IMR-90 (cell line): Measurements from ENCODE around the gene SPATA31E1. TPM values are rescaled to one million over a fixed set of nuclear protein-coding genes. Genes with fewer than 3 reads are reported as not detected.

Experiments
- ATAC-seq: fragments of 200-7000 bp; cut with Tn5 transposase; 2 replicates; pipeline ENCODE4 v1.9.1; 2020; ENCODE audit warnings: low read depth, mild to moderate bottlenecking, moderate library complexity
- BruUV-seq: library from RNA; stranded (reverse); fragments of 400-500 nt; replicated peaks from 2 replicates; lab custom pipeline; 2021; lab: Mats Ljungman, UMichigan
- CTCF ChIA-PET: fragments of 300-600 bp; formaldehyde crosslinking; extraction: SDS; loops from one replicate; lab custom pipeline; 2021; ENCODE audit warnings: antibody characterized with exemption; lab: Yijun Ruan, JAX
- POLR2A ChIA-PET: fragments of 300-600 bp; sonication (Branson Sonifier 250); formaldehyde crosslinking; loops from one replicate; lab custom pipeline; 2022; ENCODE audit warnings: antibody characterized with exemption; ENCODE audit not compliant: unreplicated experiment; lab: Charles Lee
- DNase-seq: peaks from one replicate; pipeline ENCODE4 v3.0.0; 2013
- H2AFZ ChIP-seq: replicated peaks from 2 replicates; pipeline ENCODE3; 2013; ENCODE audit warnings: low read length, mild to moderate bottlenecking; ENCODE audit not compliant: poor library complexity
- H2AK5ac ChIP-seq: 2 replicates; pipeline ENCODE4 v1.6.1; 2013; ENCODE audit warnings: low read depth, low read length, inconsistent platforms
- H2AK9ac ChIP-seq: replicated peaks from 2 replicates; pipeline ENCODE3; 2013; ENCODE audit warnings: mild to moderate bottlenecking, low read depth, low read length, moderate library complexity; ENCODE audit not compliant: poor library complexity
- H2BK120ac ChIP-seq: 2 replicates; pipeline ENCODE4 v1.6.1; 2013; ENCODE audit warnings: low read depth, low read length, inconsistent platforms
- H2BK15ac ChIP-seq: 3 replicates; pipeline ENCODE4 v1.6.1; 2013; ENCODE audit warnings: low read depth, low read length, inconsistent platforms
- H2BK20ac ChIP-seq: 2 replicates; pipeline ENCODE4 v1.6.1; 2013; ENCODE audit warnings: low read depth, mild to moderate bottlenecking, inconsistent platforms, low read length, moderate library complexity
- H2BK5ac ChIP-seq: 2 replicates; pipeline ENCODE4 v1.6.1; 2013; ENCODE audit warnings: mild to moderate bottlenecking, low read depth, low read length, inconsistent platforms; ENCODE audit not compliant: poor library complexity, severe bottlenecking
- H3K14ac ChIP-seq: replicated peaks from 2 replicates; pipeline ENCODE4 v1.6.1; 2013; ENCODE audit warnings: low read depth, low read length, inconsistent platforms
- H3K18ac ChIP-seq: 2 replicates; pipeline ENCODE4 v1.6.1; 2013; ENCODE audit warnings: low read depth, low read length, control low read depth
- H3K23ac ChIP-seq: 2 replicates; pipeline ENCODE4 v1.6.1; 2013; ENCODE audit warnings: low read depth, low read length, inconsistent platforms
- H3K27ac ChIP-seq: 2 replicates; pipeline ENCODE4 v1.5.1; 2013; ENCODE audit warnings: mild to moderate bottlenecking, control low read depth, low read length; ENCODE audit not compliant: insufficient read depth
- H3K27me3 ChIP-seq: 2 replicates; pipeline ENCODE4 v1.6.1; 2013; ENCODE audit warnings: low read length; ENCODE audit not compliant: control insufficient read depth, insufficient read depth
- H3K36me3 ChIP-seq: 2 replicates; pipeline ENCODE4 v1.6.1; 2013; ENCODE audit warnings: low read length, mixed read lengths; ENCODE audit not compliant: control insufficient read depth, insufficient read depth
- H3K4ac ChIP-seq: 2 replicates; pipeline ENCODE4 v1.6.1; 2013; ENCODE audit warnings: low read depth, low read length, inconsistent platforms
- H3K4me1 ChIP-seq: 2 replicates; pipeline ENCODE4 v1.6.1; 2013; ENCODE audit warnings: low read length, mixed read lengths; ENCODE audit not compliant: control insufficient read depth, insufficient read depth
- H3K4me2 ChIP-seq: 2 replicates; pipeline ENCODE4 v1.6.1; 2013; ENCODE audit warnings: low read depth, mild to moderate bottlenecking, control low read depth, low read length, moderate library complexity
- H3K4me3 ChIP-seq: 2 replicates; pipeline ENCODE4 v1.5.1; 2013; ENCODE audit warnings: low read depth, mild to moderate bottlenecking, control low read depth, low read length, moderate library complexity; ENCODE audit not compliant: insufficient read depth
- H3K56ac ChIP-seq: 2 replicates; pipeline ENCODE4 v1.6.1; 2013; ENCODE audit warnings: low read length, inconsistent platforms; ENCODE audit not compliant: insufficient read depth; ENCODE audit errors: extremely low read depth
- H3K79me1 ChIP-seq, 2 experiments: 2 replicates each; pipeline ENCODE4 v1.6.1; 2013; ENCODE audit warnings: low read length in 2 of 2, inconsistent platforms in 1 of 2, low read depth in 1 of 2
- H3K9ac ChIP-seq: 2 replicates; pipeline ENCODE4 v1.6.1; 2013; ENCODE audit warnings: low read depth, low read length, control low read depth
- H3K9me1 ChIP-seq: 2 replicates; pipeline ENCODE4 v1.6.1; 2013; ENCODE audit warnings: low read length, inconsistent platforms; ENCODE audit not compliant: insufficient read depth
- H3K9me3 ChIP-seq: 2 replicates; pipeline ENCODE4 v1.6.1; 2013; ENCODE audit warnings: low read length; ENCODE audit not compliant: control insufficient read depth, insufficient read depth
- H4K20me1 ChIP-seq: 2 replicates; pipeline ENCODE4 v1.6.1; 2013; ENCODE audit warnings: low read length, inconsistent platforms; ENCODE audit not compliant: insufficient read depth
- H4K5ac ChIP-seq: 2 replicates; pipeline ENCODE4 v1.6.1; 2013; ENCODE audit warnings: mild to moderate bottlenecking, low read depth, low read length, control low read depth
- H4K8ac ChIP-seq, 2 experiments: 2 replicates each; pipeline ENCODE4 v1.6.1; 2013; ENCODE audit warnings: low read depth in 2 of 2, low read length in 2 of 2, control low read depth in 1 of 2, inconsistent platforms in 1 of 2
- H4K91ac ChIP-seq: 2 replicates; pipeline ENCODE4 v1.6.1; 2013; ENCODE audit warnings: low read depth, low read length, inconsistent platforms; ENCODE audit not compliant: insufficient read depth
- BHLHE40 ChIP-seq: fragments of 150-350 bp; IDR thresholded peaks from 2 replicates; pipeline ENCODE4 v1.6.1; 2016; ENCODE audit warnings: mild to moderate bottlenecking, low read depth, low read length
- CEBPB ChIP-seq: IDR thresholded peaks from 2 replicates; pipeline ENCODE4 v1.6.1; 2012; ENCODE audit warnings: low read depth, low read length, improper control_type of control experiment
- CTCF ChIP-seq: conservative IDR thresholded peaks from 2 replicates; pipeline ENCODE4 v1.5.1; 2012; ENCODE audit warnings: mild to moderate bottlenecking, low read depth, low read length, improper control_type of control experiment
- MAZ ChIP-seq: IDR thresholded peaks from 2 replicates; pipeline ENCODE4 v1.6.1; 2012; ENCODE audit warnings: low read depth, mild to moderate bottlenecking, low read length, improper control_type of control experiment, moderate library complexity, borderline replicate concordance
- MXI1 ChIP-seq: IDR thresholded peaks from 2 replicates; pipeline ENCODE4 v1.6.1; 2012; ENCODE audit warnings: low read depth, mild to moderate bottlenecking, low read length, moderate library complexity, borderline replicate concordance
- NFE2L2 ChIP-seq: fragments of 150-350 bp; IDR thresholded peaks from 2 replicates; pipeline ENCODE4 v1.6.1; 2016; ENCODE audit warnings: low read depth, mild to moderate bottlenecking, low read length
- RAD21 ChIP-seq: IDR thresholded peaks from 2 replicates; pipeline ENCODE4 v1.6.1; 2012; ENCODE audit warnings: low read length, improper control_type of control experiment
- RCOR1 ChIP-seq: IDR thresholded peaks from 2 replicates; pipeline ENCODE4 v1.6.1; 2012; ENCODE audit warnings: mild to moderate bottlenecking, low read length, improper control_type of control experiment; ENCODE audit not compliant: insufficient replicate concordance
- RFX5 ChIP-seq: IDR thresholded peaks from 2 replicates; pipeline ENCODE4 v1.8.0; 2012; ENCODE audit warnings: low read depth, mild to moderate bottlenecking, low read length, moderate library complexity
- WGBS, 2 experiments: methylation state at CpG; one replicate each; pipeline versions ENCODE4 v1.1.5 to v1.1.7; 2013; ENCODE audit warnings: missing lambda C conversion rate in 2 of 2; ENCODE audit not compliant: insufficient read length in 1 of 2; ENCODE audit errors: extremely low coverage in 2 of 2; 5-methylcytosine and 5-hydroxymethylcytosine counted together
- dilution Hi-C: fragments of 300-500 bp; cut with HindIII; formaldehyde crosslinking; loops from one replicate; pipeline ENCODE4 v1.14.3; 2018; ENCODE audit warnings: low sequenced_read_pairs; ENCODE audit not compliant: unreplicated experiment
- in situ Hi-C: fragments of 300-500 bp; cut with MboI; formaldehyde crosslinking; loops from 3 replicates; pipeline ENCODE4 v1.14.3; 2019; ENCODE audit warnings: low sequenced_read_pairs, inconsistent platforms, mixed read lengths
- intact Hi-C: fragments of 100-400 bp; cut with micrococcal nuclease; formaldehyde crosslinking; loops from 2 replicates; pipeline ENCODE4 v1.10.0; 2022
- polyA plus RNA-seq, 3 experiments: library from polyadenylated mRNA; depleted of rRNA; stranded (reverse); fragments of >200 nt; gene quantifications; 2 replicates each; pipeline ENCODE4 v1.2.3, GENCODE V29; 2012; ENCODE audit warnings: low replicate concordance in 1 of 3
- total RNA-seq: library from RNA; depleted of rRNA; stranded (reverse); fragments of >200 nt; gene quantifications from 2 replicates; pipeline ENCODE4 v1.2.3, GENCODE V29; 2012
- TF ChIP-seq, protein P1 (sequence below): fragments of 150-350 bp; IDR thresholded peaks from 2 replicates; pipeline ENCODE4 v1.6.1; 2016; ENCODE audit warnings: low read depth, mild to moderate bottlenecking, low read length, moderate library complexity, borderline replicate concordance

The SPATA31E1 gene
- total and polyA plus RNA-seq, 2 of the 4 experiments (the other 2 are of a cell fraction), result 0.03 TPM; not detected in 1

DNA sequence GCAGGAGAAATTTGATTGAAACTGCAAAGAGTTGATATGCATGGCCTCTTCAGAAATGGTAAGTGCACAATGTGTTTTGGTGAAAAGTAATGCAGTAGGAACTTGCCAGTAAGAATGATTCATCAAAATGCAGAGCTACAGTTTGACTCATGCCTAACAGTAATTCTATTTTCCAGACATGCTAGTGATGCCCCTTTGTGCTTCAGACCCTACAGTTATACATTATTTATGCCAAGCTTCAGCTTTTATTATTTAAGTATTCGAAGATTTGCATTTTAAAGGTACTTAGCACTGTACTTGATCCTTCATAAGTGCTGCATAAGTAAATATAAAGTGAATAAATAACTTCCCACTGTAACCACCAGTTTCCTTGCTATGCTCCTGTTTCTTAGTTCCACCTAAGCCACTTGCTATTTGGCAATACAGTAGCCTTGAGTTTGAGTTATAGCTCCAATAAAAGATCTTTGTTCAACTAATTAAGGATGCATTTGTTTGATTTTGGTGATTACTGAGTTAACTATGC is 3.6 kb upstream of the SPATA31E1 start (continued):
- TF ChIP-seq CTCF, result no peak

- intact Hi-C loops (no loop called here), in situ Hi-C loops (no loop called here), dilution Hi-C loops (no loop called here)
- Histone ChIP-seq H3K4me2 (no peak overlapping the region), H2AFZ (peak overlapping the region; percentile 72), H2BK5ac (peak overlapping the region; percentile 58), H3K36me3 (no peaks in the 10 kb centered on the region), H4K20me1 (no peaks in the 10 kb centered on the region), H3K9ac (no peak overlapping the region), H3K56ac (no peak overlapping the region), H2AK5ac (peak overlapping the region; percentile 58; the same call in 1 of the 2 replicates), H3K79me1 (no peaks in the 10 kb centered on the region), H2BK15ac (peak overlapping the region; percentile 65; the same call in 2 of the 3 replicates), H3K23ac (no peak overlapping the region), H3K27ac (0 out of 2 replicates have a peak overlapping the region, but pooled peaks have one; percentile 20), H4K8ac (peak overlapping the region; percentile 46 to 54; a peak in 2 of 4 replicates), H3K9me3 (peaks cover 10% of the 10 kb centered on the region), H2AK9ac (peak overlapping the region; percentile 3), H3K27me3 (no peaks in the 10 kb centered on the region), H3K4me3 (no peak overlapping the region), H3K18ac (peak overlapping the region; percentile 14; the same call in 1 of the 2 replicates), H2BK20ac (peak overlapping the region; percentile 80), H3K14ac (0 out of 2 replicates have a peak overlapping the region, but pooled peaks have one; percentile 60), H4K5ac (peak overlapping the region; percentile 22; the same call in 1 of the 2 replicates), H3K4me1 (peaks cover 8% of the 10 kb centered on the region), H3K4ac (peak overlapping the region; percentile 79), H4K91ac (peak overlapping the region; percentile 77), H3K9me1 (no peaks in the 10 kb centered on the region), H2BK120ac (peak overlapping the region; percentile 95)
- DNase-seq (peak; percentile 63), ATAC-seq (no peak; the same call in 1 of the 2 replicates)
- ChIA-PET POLR2A (no interaction called here), CTCF (no interaction called here)
- BruUV-seq, result no TSS peak
- WGBS, 2 experiments, result no CpG with 5 or more reads among the region's 8 CpGs
- TF ChIP-seq CTCF, result no peak
- TF ChIP-seq NFE2L2, result no peak
- no peak; the same call in 1 of the 2 replicates for TF ChIP-seq BHLHE40
- no peak for TF ChIP-seq MAZ
- TF ChIP-seq RCOR1, result no peak
- TF ChIP-seq RFX5, result no peak
- TF ChIP-seq RAD21, result no peak
- no peak for TF ChIP-seq MXI1
- no peak for TF ChIP-seq CEBPB
- TF ChIP-seq, protein P1, sequence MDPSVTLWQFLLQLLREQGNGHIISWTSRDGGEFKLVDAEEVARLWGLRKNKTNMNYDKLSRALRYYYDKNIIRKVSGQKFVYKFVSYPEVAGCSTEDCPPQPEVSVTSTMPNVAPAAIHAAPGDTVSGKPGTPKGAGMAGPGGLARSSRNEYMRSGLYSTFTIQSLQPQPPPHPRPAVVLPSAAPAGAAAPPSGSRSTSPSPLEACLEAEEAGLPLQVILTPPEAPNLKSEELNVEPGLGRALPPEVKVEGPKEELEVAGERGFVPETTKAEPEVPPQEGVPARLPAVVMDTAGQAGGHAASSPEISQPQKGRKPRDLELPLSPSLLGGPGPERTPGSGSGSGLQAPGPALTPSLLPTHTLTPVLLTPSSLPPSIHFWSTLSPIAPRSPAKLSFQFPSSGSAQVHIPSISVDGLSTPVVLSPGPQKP, result no peak
Measured at GRCh38 chr9:87880116-87880515, 2.6 kb upstream of the SPATA31E1 start.
